Prostate gland (tissue), 2 donors: ENCODE measurements around the gene CNTNAP2.

Experiments
- CTCF ChIP-seq, 4 experiments: fragments of 200-600 bp in 2 of 4; fragments of 450-650 bp in 2 of 4; sonication (generic) in 2 of 4; IDR thresholded peaks; 1 replicate in 3 of 4; 2 replicates in 1 of 4; pipeline ENCODE4 v1.5.1; 2016 to 2019; ENCODE audit warnings: antibody characterized with exemption in 4 of 4, mild to moderate bottlenecking in 2 of 4, moderate library complexity in 2 of 4
- POLR2A ChIP-seq: fragments of 450-650 bp; IDR thresholded peaks from one replicate; pipeline ENCODE4 v1.6.1; 2016; ENCODE audit warnings: antibody characterized with exemption, mild to moderate bottlenecking
- POLR2AphosphoS5 ChIP-seq: sonication (generic); formaldehyde crosslinking; IDR thresholded peaks from one replicate; pipeline ENCODE4 v1.6.1; 2017; ENCODE audit warnings: antibody characterized with exemption

- no peak for TF ChIP-seq CTCF (IDR thresholded peaks at IDR 0.05)
- TF ChIP-seq POLR2AphosphoS5: no peak
- TF ChIP-seq POLR2A: no peak
Measured at GRCh38 chr7:146606628-146607027, 490.0 kb downstream of the CNTNAP2 start.
